ENCODE measurements around the gene KATNAL2. TPM values are rescaled to one million over a fixed set of nuclear protein-coding genes. Genes with fewer than 3 reads are reported as not detected.
A peak's percentile ranks its signal among the peaks of the same experiment; 100 is the strongest.

Gene KATNAL2
- total RNA-seq, 1 experiment from 2014 or later = 3.0 TPM

DNA sequence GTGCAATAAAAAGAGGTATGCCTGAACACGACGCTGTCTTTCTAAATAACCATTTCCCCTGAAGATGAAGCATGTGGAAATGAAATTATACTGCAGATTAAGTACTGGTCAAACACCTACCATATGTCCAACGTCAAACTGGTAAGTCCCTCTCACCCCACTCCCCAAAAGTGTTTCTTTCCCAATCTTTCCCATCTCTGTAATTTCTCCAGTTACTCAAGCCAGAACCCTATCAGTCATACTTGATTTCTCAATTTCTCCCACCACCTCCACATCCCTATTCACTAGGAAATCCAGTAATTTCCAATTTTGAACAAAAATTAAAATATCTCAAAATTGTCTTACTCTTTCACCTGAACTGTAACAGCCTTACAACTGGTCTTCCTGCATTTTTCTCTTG is 203.7 kb downstream of the KATNAL2 start:
- Histone ChIP-seq H3K27me3 (no peaks in the 10 kb centered on the region), H3K36me3 (peaks cover 10% of the 10 kb centered on the region; the same call in 1 of the 2 replicates), H3K4me3 (no peak overlapping the region), H3K9me3 (no peaks in the 10 kb centered on the region)
- no peak for DNase-seq

GRCh38 chr18:47141289-47141688 is 223.9 kb downstream of the KATNAL2 start:
- H3K27me3 ChIP-seq = no peaks in the 10 kb centered on the region
- DNase-seq = no peak
- H3K4me3 ChIP-seq = no peak overlapping the region
- H3K36me3 ChIP-seq = peaks cover 7% of the 10 kb centered on the region
- no peaks in the 10 kb centered on the region for H3K9me3 ChIP-seq

DNA sequence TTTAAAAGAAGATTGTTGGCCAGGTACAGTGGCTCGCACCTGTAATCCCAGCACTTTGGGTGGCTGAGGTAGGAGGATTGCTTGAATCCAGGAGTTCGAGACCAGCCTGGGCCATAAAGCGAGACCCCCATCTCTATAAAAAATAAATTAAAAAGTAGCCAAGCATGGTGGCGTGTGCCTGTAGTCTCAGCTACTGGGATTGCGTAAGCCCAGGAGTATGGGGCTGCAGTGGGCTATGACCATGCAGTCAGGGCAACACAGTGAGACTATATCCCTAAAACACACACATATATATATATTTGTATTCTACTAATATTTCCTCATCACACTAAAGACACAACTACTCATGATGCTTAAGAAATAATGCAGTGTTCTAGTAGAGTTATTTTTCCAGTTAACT is 225.8 kb downstream of the KATNAL2 start:
- Histone ChIP-seq H3K4me3 (no peak overlapping the region), H3K9me3 (no peaks in the 10 kb centered on the region), H3K27me3 (no peaks in the 10 kb centered on the region), H3K36me3 (peaks cover 3% of the 10 kb centered on the region)
- no peak for DNase-seq

DNA sequence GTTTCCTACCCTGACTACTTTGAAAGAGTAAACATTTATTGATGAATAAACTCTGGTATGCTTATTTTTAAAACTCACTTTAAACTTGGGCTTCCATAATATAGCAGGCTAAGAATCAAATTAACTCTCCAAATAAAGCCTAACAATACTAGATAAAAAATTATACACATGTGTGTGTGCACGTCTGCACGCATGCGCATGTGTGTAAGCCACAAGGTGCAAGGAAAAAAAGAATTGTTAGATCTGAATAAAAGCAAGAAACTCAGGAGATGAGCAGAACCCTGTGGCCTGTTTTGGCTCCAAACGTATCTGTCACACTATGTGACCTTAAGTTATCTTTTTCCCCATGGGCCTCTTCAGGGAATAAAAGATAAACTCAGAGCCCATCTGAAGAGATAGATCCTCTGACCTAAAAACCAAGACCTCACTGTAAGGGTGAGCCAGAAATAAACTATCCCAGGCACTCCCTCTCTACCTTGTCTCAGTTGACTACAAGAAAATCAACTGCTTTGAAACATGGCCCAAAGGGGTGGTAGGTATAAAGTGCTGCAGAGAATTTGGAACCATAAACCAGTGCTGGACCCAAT is 226.6 kb downstream of the KATNAL2 start:
- no peak overlapping the region for H3K4me3 ChIP-seq
- peaks cover 5% of the 10 kb centered on the region; the same call in 1 of the 2 replicates for H3K36me3 ChIP-seq
- no peak for DNase-seq
- no peaks in the 10 kb centered on the region for H3K27me3 ChIP-seq
- no peaks in the 10 kb centered on the region for H3K9me3 ChIP-seq

DNA sequence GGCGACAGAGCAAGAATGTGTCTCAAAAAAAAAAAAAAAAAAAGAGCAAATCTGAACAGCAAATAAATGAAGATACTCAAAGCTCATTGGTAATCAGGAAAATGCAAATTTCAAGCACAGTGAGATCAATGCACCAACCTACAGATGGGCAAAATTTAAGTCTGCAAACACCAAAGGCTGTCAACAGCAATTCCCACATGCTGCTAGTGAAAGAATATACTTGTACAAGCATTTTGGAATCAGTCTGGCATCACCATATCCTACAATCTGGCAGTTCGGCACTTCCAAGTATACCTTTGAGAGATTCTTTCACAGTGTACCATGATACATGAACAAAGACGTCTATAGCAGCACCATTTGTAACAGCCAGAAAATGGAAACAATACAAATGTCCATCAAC is 228.8 kb downstream of the KATNAL2 start:
- Histone ChIP-seq H3K4me3 (no peak overlapping the region), H3K9me3 (no peaks in the 10 kb centered on the region), H3K27me3 (no peaks in the 10 kb centered on the region), H3K36me3 (peaks cover 4% of the 10 kb centered on the region; the same call in 1 of the 2 replicates)
- DNase-seq = no peak

DNA sequence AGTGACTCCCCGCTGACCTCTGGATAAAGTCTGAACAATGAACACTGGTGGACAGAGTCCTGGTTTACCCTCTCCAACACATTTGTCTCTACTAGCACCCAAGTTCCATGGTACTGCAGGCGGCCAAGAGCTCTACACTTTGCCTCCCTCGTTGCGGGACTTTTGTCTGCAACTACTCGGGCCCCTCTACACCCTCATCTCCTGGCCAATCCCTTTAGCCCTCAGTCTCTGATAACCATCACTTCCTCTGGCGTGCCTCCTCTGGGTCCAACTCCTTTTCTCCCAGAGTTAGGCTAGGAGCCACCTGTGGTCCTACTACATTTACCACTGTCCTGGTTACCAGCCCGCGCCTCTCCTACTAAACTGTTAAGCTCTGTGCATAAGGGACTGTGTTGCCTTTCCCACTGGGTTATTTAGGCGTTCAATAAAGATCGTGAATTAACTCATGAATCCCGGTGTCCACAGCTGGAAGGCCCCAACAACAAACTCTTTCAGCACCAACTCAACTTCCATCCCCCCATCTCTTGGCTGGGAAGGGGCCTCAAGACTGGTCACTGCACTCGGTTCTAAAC is 232.1 kb downstream of the KATNAL2 start:
- Histone ChIP-seq H3K9me3 (no peaks in the 10 kb centered on the region), H3K36me3 (peaks cover 9% of the 10 kb centered on the region), H3K27me3 (no peaks in the 10 kb centered on the region), H3K4me3 (peak overlapping the region; percentile 84)
- DNase-seq = no peak

DNA sequence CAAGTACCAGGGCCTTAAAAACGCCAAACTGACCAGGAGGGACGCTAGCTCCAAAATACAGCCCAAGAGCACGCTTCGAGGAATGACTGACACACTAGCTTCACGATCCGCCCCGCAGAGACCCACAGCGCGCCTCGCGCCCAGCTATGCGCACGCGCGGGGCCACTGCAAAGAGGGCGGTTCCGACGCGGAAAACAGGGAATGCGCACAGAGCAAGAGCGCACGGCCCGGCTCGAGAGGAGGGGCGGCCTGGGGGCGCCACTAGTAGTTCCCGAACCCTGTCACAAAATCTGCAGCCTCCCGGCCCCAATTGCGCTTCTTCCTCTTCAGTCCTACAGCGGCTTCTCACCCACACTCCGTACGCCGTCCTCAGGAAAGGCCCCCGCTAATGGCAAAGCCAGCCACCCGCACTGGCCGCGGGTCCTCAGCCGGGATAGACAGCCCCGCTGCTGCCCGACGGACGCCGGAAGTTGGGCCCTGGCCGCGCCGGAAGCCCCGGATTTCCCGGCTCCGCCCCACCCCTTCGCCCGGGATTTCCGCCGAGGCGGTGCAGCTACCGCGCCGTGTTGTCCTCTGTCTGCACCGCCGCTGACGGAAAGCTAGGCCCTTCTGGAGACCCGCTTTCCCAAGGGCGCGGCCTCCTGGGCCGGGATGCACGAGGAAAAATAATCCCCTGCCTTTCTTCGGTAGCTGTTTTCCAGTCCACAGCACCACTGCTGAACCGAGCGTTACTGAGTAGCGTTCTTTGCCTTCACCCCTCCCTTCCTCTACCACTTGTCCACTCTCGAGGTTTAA is 232.8 kb downstream of the KATNAL2 start, which contains the start of gene HDHD2:
TSS of gene HDHD2 (minus strand) at position 472 of the 795 bp plus-strand sequence. CDS start 14,061 bp downstream, outside the sequence.
- Histone ChIP-seq H3K9me3 (no peaks in the 10 kb centered on the region), H3K4me3 (peak within 1 kb of the TSS; percentile 84), H3K27me3 (no peaks in the 10 kb centered on the region), H3K36me3 (peaks cover 16% of the 10 kb centered on the region)
- DNase-seq = peak; percentile 88

GRCh38 chr18:47150824-47151366 is 233.5 kb downstream of the KATNAL2 start:
- DNase-seq = no peak
- peak overlapping the region; percentile 84 for H3K4me3 ChIP-seq
- H3K27me3 ChIP-seq = no peaks in the 10 kb centered on the region
- H3K9me3 ChIP-seq = no peaks in the 10 kb centered on the region
- H3K36me3 ChIP-seq = peaks cover 18% of the 10 kb centered on the region

- Histone ChIP-seq H3K27me3 (no peaks in the 10 kb centered on the region), H3K4me3 (peak overlapping the region; percentile 84), H3K9me3 (no peaks in the 10 kb centered on the region), H3K36me3 (peaks cover 18% of the 10 kb centered on the region)
- DNase-seq = no peak
Observed at GRCh38 chr18:47151439-47151838, 234.0 kb downstream of the KATNAL2 start.

Other genes starting within 250 kb of the KATNAL2 start
- gene ST8SIA5, start 160.5 kb upstream of the KATNAL2 start, total RNA-seq (2014; rRNA removed; shearing (Covaris generic); ENCODE audit: low replicate concordance) = 0.12 TPM in 1 of 2 replicates, not detected in the other
- 21.0 and 21.2 TPM in 2 replicates for gene PIAS2, start 95 bp upstream of the KATNAL2 start, total RNA-seq (2014; rRNA removed; shearing (Covaris generic); ENCODE audit: low replicate concordance)
- gene ELOA2, start 118.0 kb downstream of the KATNAL2 start, total RNA-seq (2014; rRNA removed; shearing (Covaris generic); ENCODE audit: low replicate concordance) = not detected in 2 replicates
- 3.0 and 11.3 TPM in 2 replicates for gene HDHD2, start 232.9 kb downstream of the KATNAL2 start, total RNA-seq (2014; rRNA removed; shearing (Covaris generic); ENCODE audit: low replicate concordance)

Data from MG63 (cell line).